Nephron (organoid): ENCODE measurements around the gene NARS2.
"Not testable (repeated sequence)": the region's sequence is repeated elsewhere in the genome, so short reads cannot be mapped to it uniquely, and the experiment has no call there.

Experiments
- H3K27ac Mint-ChIP-seq, 3 experiments: 2 replicates each; pipeline ENCODE4 v1.8.0; 2020; ENCODE audit warnings: mixed read lengths in 3 of 3, mild to moderate bottlenecking in 2 of 3, moderate library complexity in 1 of 3
- H3K27me3 Mint-ChIP-seq: 2 replicates; pipeline ENCODE4 v1.8.0; 2021; ENCODE audit warnings: low read depth, mild to moderate bottlenecking, moderate library complexity, mixed read lengths
- H3K36me3 Mint-ChIP-seq: 2 replicates; pipeline ENCODE4 v1.8.0; 2020; ENCODE audit warnings: low read depth, mixed read lengths
- H3K4me1 Mint-ChIP-seq: 2 replicates; pipeline ENCODE4 v1.8.0; 2020; ENCODE audit warnings: mixed read lengths
- H3K4me3 Mint-ChIP-seq, 3 experiments: 2 replicates each; pipeline ENCODE4 v1.8.0; 2020; ENCODE audit warnings: mild to moderate bottlenecking in 3 of 3, mixed read lengths in 3 of 3, moderate library complexity in 2 of 3
- H3K9me3 Mint-ChIP-seq: 2 replicates; pipeline ENCODE4 v1.8.0; 2020; ENCODE audit warnings: mixed read lengths
- TF ChIP-seq, protein P1 (sequence below), 3 experiments: fragments of 200-600 bp; sonication (generic); IDR thresholded peaks; one replicate each; pipeline ENCODE4 v1.5.0; 2021; ENCODE audit warnings: antibody characterized with exemption in 3 of 3; ENCODE audit not compliant: unreplicated experiment in 3 of 3

NARS2 gene

DNA sequence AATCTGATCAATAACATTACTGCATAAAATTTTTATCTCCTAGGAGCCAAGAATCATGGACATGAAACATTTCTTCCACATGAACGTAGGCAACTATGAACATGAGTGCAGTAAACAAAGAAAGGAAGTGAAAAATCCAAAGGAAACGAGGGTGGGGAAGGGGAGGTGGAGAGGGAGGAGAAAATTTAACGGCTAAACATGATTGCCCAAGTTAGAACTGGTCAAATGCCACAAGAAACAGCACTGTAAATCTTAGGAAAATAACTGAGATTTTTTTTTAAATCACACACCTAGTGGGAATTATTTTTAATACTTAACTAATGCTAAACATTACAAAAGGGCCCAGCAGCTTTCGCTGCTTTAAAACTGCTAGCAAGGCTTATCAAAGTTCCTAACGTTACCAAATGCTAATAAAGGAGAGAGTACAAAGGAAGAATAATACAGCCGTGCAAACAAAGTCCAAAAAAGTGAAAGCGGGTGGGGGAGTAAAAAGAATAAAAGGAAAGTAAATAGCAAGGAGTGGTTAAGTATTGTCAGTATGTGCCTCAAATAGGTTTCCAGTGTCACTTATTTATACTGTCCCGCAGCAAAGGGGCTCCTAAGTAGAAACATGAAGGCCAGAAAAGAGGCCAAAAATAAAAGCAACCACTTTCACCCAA, 13.7 kb downstream of the NARS2 start:
- H3K27ac Mint-ChIP-seq, result peak overlapping the region; percentile 85 to 88 (median 87)
- H3K27me3 Mint-ChIP-seq, result no peaks in the 10 kb centered on the region
- H3K9me3 Mint-ChIP-seq, result no peaks in the 10 kb centered on the region
- no peak overlapping the region for H3K4me3 Mint-ChIP-seq
- peaks cover 37% of the 10 kb centered on the region for H3K36me3 Mint-ChIP-seq
- H3K4me1 Mint-ChIP-seq, result peaks cover 25% of the 10 kb centered on the region
- TF ChIP-seq, protein P1, sequence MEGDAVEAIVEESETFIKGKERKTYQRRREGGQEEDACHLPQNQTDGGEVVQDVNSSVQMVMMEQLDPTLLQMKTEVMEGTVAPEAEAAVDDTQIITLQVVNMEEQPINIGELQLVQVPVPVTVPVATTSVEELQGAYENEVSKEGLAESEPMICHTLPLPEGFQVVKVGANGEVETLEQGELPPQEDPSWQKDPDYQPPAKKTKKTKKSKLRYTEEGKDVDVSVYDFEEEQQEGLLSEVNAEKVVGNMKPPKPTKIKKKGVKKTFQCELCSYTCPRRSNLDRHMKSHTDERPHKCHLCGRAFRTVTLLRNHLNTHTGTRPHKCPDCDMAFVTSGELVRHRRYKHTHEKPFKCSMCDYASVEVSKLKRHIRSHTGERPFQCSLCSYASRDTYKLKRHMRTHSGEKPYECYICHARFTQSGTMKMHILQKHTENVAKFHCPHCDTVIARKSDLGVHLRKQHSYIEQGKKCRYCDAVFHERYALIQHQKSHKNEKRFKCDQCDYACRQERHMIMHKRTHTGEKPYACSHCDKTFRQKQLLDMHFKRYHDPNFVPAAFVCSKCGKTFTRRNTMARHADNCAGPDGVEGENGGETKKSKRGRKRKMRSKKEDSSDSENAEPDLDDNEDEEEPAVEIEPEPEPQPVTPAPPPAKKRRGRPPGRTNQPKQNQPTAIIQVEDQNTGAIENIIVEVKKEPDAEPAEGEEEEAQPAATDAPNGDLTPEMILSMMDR (IDR thresholded peaks at IDR 0.05; ENCODE audit: unreplicated experiment in 3 of 3), result no peak

DNA sequence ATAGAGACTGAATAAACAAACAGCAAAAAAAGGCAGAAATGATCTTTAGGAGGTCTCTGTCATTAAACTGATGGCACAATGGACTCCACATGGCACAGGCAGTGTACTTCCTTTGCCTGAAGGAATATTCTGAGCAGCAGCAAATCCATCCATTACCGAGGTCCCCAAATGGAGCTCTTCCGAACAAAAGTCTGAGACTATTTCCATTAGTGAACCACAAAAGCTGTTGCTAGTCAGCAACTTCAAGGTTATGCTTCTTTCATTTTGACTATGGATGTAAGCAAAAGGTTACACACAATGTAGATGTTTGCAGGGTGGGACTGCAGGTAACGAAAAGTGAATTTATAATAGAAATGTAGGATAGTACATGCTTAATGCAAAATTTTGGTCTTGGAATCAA, 14.5 kb downstream of the NARS2 start:
- no peak overlapping the region for H3K4me3 Mint-ChIP-seq
- H3K27ac Mint-ChIP-seq, result peak overlapping the region in 1 of 3 experiments; percentile 85
- TF ChIP-seq, protein P1 (IDR thresholded peaks at IDR 0.05; ENCODE audit: unreplicated experiment in 3 of 3), result no peak
- peaks cover 37% of the 10 kb centered on the region for H3K36me3 Mint-ChIP-seq
- no peaks in the 10 kb centered on the region for H3K27me3 Mint-ChIP-seq
- H3K4me1 Mint-ChIP-seq, result peaks cover 25% of the 10 kb centered on the region
- no peaks in the 10 kb centered on the region for H3K9me3 Mint-ChIP-seq

DNA sequence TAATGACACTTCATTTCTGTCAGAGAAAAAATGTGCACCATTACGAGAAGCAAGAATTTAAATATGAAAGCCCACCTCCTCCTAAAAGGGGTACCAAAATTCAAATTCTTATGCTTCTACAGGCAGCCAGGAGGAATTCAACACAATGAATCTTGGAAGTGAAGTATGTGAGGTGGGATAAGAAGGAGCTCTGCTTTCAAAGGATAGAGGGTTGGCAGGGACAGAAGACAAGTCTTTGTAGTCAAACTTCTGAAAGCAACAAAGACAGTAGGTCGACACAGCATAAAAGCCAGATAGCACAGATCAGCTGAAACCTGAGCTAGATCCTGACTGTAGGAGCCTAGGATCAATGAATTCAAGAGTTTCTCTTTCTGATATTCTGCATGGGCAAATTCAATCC, 17.4 kb downstream of the NARS2 start:
- H3K36me3 Mint-ChIP-seq, result peaks cover 63% of the 10 kb centered on the region
- no peak overlapping the region for H3K27ac Mint-ChIP-seq
- H3K4me3 Mint-ChIP-seq, result no peak overlapping the region
- peaks cover 14% of the 10 kb centered on the region for H3K4me1 Mint-ChIP-seq
- no peaks in the 10 kb centered on the region for H3K9me3 Mint-ChIP-seq
- no peaks in the 10 kb centered on the region for H3K27me3 Mint-ChIP-seq
- TF ChIP-seq, protein P1 (IDR thresholded peaks at IDR 0.05; ENCODE audit: unreplicated experiment in 3 of 3), result no peak

DNA sequence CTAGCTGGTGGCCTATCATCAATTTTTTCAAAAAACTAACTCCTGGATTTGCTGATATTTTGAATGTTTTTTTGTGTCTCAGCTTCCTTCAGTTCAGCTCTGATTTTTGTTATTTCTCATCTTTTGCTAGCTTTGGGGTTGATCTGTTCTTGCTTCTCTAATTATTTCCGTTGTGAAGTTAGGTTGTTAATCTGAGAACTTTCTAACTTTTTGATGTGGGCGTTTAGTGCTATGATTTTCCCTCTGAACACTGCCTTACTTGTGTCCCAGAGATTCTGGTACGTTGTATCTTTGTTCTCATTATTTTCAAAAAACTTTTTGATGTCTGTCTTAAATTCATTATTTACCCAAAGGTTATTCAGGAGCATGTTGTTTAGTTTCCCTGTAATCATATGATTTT, 19.1 kb downstream of the NARS2 start:
- H3K4me1 Mint-ChIP-seq, result peaks cover 1% of the 10 kb centered on the region
- no peak overlapping the region for H3K4me3 Mint-ChIP-seq
- TF ChIP-seq, protein P1 (IDR thresholded peaks at IDR 0.05; ENCODE audit: unreplicated experiment in 3 of 3), result no peak
- peaks cover 74% of the 10 kb centered on the region for H3K36me3 Mint-ChIP-seq
- H3K27me3 Mint-ChIP-seq, result no peaks in the 10 kb centered on the region
- H3K9me3 Mint-ChIP-seq, result no peaks in the 10 kb centered on the region
- no peak overlapping the region for H3K27ac Mint-ChIP-seq

DNA sequence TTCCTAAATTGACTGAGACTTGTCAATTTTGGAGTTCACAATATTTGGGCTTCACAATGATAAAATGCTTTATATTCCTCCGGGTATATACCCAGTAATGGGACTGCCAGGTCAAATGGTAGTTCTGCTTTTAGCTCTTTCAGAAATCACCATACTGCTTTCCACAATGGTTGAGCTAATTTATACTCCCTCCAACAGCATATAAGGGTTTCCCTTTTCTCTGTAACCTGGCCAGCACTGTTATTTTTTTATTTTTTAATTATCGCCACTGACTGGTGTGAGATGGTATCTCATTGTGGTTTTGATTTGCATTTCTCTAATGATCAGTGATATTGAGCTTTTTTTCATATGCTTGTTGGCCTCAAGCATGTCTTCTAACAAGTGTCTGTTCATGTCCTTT, 21.8 kb downstream of the NARS2 start:
- Mint-ChIP-seq H3K4me1 (peaks cover 4% of the 10 kb centered on the region), H3K9me3 (no peaks in the 10 kb centered on the region), H3K27me3 (no peaks in the 10 kb centered on the region), H3K4me3 (no peak overlapping the region), H3K36me3 (peaks cover 63% of the 10 kb centered on the region), H3K27ac (no peak overlapping the region)
- TF ChIP-seq, protein P1 (IDR thresholded peaks at IDR 0.05; ENCODE audit: unreplicated experiment in 3 of 3), result no peak

DNA sequence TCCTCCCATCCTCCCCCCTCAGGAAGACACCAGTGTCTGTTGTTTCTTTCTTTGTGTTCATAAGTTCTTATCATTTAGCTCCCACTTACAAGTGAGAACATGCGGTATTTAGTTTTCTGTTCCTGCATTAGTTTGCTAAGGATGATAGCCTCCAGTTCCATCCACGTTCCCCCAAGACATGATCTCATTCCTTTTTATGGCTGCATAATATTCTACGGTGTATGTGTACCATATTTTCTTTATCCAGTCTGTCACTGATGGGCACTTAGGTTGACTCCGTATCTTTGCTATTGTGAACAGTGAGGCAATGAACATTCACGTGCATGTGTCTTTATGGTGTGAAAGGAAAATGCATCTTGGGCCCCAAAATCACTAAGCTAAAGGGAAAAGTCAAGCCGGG, 22.5 kb downstream of the NARS2 start:
- H3K9me3 Mint-ChIP-seq, H3K4me3 Mint-ChIP-seq, H3K4me1 Mint-ChIP-seq, H3K27ac Mint-ChIP-seq, H3K27me3 Mint-ChIP-seq: not testable (repeated sequence)
- H3K36me3 Mint-ChIP-seq, result peaks cover 63% of the 10 kb centered on the region
